HG03097 (cell line): ENCODE measurements around the gene GNG7.
"Not testable (repeated sequence)": the region's sequence is repeated elsewhere in the genome, so short reads cannot be mapped to it uniquely, and the experiment has no call there.

Experiments
- ATAC-seq: cut with Tn5 transposase; IDR thresholded peaks from one replicate; pipeline ENCODE4 v1.9.1; 2021; ENCODE audit not compliant: unreplicated experiment, low FRiP score

GNG7 gene

GRCh38 chr19:2543072-2543462 lies 159.4 kb downstream of the GNG7 start:
- not testable (repeated sequence) for ATAC-seq

DNA sequence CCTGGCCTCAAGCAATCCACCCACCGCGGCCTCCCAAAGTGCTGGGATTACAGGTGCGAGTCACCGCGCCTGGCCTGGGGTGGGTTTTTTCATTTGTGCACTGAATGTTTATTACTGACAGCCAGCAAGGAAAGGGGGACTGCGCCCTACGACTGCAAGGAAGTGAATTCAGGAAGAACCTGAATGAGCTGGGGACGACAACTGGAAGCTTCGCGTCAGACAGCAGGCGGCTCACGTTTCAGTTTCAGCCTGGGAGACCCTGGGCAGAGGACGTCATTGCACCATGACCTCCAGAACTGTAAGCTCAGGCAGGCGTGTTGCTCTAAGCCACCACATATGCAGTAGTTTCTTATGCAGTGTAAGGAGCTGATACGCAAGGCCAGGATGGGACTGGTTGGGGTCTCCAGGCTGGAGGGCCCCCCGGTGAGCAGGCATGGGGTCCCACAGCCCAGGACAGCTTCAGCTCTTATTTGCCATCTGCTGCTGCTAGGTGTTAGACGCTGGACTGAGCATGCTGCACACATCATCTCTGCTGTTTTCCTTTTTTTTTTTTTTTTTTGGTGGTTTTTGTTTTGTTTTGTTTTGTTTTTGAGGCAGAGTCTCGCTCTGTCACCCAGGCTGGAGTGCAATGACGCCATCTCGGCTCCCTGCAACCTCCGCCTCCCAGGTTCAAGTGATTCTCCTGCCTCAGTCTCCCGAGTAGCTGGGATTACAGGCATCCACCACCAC lies 160.0 kb downstream of the GNG7 start:
- no peak for ATAC-seq

DNA sequence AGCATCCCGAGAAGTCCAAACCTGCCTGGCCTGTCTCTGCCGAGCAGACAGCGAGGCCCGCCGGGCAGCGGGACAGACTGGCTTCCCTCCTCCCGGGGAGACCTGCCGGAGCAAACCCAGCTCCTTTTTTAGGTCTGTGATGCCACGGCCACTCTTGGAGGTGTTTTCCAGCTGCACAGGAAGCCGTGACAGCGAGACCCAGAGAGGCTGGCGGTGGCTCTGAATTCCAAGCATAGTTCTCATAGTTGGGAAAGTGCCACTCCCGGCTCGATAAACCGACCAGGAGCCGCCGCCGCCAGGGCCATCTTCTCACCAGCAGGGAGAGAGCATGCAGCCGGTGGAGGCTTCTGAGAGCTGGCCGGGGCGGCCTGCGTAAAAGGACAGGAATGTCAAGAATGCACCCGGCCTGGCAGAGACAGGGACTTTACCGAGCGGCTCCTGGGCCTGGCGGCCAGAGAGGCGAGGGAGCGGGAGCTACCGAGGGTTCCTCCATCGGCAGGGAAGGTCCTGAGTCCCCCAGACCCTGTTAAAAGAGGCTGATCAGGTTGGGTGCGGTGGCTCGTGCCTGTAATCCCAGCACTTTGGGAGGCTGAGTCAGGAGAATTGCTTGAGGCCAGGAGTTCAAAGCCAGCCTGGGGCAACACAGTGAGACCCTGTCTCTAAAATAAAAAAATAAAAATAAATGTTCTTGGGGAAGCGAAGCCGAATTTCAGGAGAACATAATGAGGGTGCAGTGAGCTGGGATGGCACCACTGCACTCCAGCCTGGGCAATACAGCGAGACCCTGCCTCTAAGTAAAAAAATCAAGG lies 161.6 kb downstream of the GNG7 start:
- ATAC-seq = no peak

GRCh38 chr19:2540251-2540645 lies 162.2 kb downstream of the GNG7 start:
- ATAC-seq = no peak

DNA sequence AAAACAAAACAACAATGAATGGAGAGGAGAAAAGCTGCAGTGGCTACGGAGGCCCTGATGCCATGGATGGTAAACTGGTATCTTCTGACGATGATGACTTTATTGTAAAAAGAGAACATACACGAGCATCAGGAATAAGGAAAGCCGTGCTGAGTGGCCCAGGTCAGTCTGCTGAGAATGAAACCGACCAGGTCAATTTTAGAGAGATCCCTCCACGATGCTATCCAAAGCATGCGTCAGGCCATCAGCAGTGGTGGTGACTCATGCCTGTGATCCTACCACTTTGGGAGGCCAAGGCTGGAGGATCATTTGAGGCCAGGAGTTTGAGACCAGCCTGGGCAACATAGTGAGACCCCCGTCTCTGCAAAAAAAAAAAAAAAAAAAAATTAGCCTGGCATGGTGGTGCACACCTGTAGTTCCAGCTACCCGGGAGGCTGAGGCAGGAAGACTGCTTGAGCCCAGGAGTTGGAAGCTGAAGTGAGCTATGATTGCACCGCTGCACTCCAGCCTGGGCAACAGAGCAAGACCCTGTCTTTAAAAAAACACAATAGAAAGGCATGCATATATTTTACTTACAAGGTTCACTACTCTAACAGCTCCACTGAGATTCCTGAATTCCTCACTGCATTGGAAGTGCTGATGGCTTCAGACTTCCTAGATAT lies 164.3 kb downstream of the GNG7 start:
- no peak for ATAC-seq

GRCh38 chr19:2537584-2537983 lies 164.9 kb downstream of the GNG7 start:
- ATAC-seq = not testable (repeated sequence)

DNA sequence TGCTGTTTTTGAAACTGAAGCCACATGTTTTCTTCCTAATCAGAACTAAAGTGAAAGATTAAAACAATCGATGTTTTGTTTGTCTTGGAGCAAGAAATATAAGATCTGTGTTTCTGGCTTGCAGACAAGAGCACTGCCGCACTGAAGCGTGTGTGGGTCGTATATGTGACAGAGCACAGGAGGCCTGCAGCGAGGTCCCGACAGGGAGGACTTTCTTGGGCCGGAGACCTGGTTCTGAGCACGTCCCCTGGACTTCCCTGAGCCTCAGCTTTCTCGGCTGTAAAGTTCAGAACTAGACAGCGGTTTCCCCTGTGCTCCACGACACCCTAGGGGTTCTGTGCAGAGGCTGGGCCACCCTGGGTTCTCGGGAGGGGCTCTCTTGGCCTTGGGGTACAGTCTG lies 166.0 kb downstream of the GNG7 start:
- no peak for ATAC-seq

DNA sequence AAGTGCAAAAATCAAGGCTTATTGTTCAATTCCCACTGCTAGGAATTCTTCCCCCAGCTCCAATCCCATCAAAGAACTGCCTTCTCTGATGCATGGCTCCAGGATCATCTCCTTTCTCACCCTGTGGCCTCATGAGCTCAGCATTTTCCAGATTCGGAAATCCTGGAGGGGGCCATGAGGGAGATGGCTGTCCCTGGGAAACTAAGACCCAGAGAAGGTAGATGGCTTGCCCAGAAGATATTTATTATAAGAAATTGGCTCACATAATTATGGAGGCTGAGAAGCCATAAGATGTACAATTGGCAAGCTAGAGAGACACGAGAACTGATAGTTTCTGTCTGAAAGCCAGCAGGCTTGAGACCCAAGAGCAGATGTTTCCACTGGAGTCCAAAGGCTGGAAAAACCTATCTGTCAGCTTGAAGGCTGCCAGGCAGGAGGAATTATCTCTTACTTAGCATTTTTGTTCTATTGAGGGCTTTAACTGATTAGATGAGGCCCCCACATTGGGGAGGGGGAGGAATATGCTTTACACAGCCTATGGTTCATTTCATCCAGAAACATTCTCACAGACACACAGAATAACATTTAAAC lies 168.0 kb downstream of the GNG7 start:
- no peak for ATAC-seq

DNA sequence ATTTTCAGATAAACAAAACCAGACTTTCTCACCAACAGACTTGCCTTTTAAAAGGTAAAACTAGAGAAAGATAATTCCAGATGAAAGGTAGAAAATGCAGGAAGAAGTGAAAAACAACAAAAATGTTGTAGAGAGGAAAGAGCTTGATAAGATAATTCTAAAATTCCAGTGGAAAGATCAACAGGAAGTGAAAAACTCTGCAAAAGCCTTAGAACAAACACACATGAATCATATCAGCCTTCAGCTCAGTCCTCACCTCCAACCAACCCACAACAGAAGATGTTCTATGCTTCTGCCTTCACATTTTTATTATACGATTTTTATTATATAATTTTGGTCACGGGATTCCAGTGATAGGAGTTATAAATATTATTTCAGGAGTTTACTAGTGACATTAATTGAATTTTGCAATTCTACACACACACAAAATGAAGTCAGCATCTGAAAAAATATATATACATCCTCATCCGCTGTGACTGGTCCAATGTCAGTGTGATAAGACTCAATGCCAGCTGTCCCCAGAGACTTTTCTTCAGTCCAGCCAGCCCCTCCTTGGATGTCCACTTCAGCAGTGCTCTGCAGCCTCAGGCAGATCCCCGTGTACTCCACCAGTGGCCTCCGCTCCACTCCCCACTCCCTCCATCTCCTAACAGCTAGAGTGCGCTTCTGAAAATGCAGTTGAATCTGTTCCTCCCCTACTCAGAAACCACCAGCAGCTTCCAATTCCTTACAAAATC lies 168.6 kb downstream of the GNG7 start:
- no peak for ATAC-seq

- ATAC-seq = no peak
Observed at GRCh38 chr19:2533072-2533425, 169.4 kb downstream of the GNG7 start.

DNA sequence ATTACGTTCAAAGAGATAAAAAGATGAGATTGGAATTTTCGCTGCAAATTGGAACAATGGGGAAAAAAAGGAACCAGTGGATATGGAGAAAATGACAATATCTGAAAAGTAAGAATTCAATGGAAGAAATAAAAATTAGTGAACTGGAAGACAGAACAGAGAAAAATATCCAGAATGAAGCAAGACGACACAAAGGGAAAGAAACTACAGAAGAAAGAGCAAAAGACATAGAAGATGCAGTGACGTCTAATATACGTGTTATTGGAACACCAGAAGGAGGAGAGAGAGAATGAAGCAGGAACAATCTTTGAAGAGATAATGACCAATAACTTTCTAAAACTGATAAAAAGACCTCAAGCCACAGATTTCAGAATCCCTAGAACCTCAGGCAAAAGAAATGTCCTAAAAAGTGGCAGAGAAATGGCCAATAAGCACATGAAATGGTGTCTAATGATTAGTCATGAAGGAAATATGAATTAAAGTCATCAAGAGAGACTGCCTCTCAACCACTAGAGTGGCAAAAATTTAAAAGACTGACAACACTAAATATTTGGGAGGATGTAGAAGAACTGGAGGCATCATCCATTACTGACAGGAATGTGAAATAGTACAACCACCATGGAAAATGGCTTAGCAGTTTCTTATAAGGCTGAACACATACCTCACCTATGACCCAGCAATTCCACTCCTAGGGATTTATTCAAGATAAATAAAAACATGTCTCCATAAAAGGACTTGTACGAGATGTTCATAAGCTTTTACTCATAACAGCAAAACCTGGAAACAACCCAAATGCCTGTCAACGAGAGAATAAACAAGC lies 170.0 kb downstream of the GNG7 start:
- ATAC-seq = no peak

GRCh38 chr19:2529942-2530341 lies 172.6 kb downstream of the GNG7 start:
- not testable (repeated sequence) for ATAC-seq

- no peak for ATAC-seq
Observed at GRCh38 chr19:2529473-2529918, 173.0 kb downstream of the GNG7 start.

DNA sequence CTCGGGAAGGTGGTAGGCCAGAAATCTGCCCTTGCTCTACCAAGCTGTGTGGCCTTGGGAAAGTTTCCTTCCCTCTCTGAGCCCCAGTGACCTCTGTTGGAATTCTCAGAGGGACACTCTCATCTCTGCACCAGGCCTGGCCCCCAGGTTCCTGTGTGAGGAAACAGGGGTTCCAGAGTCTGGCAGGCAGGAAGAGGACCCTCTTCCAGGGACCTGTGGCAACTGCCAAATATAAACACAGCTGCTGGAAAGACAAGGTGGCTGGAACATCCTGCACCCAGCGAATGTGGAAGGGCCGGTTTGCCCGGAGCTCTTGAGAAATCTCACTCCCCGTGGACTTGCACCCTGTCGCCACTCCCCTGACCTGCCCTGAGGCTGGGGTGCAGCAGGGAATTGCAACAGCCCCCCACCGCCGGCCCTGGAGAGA lies 173.8 kb downstream of the GNG7 start:
- no peak for ATAC-seq

DNA sequence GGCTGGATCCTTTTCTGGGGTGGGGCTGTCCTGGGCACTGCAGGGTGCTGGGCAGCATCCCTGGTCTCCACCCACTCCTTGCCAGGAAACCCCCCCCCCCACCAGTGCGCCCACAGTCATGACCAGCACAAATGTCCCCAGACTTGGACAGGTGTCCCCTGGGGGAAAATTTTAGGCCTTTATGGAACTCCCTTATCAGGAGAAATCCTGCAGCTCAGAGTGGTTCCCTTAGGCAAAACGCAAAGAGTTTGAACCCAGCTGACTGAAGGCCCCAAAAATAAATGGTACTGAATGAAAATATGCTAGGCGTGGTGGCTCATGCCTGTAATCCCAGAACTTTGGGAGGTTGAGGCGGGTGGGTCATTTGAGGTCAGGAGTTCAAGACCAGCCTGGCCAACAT lies 174.8 kb downstream of the GNG7 start:
- ATAC-seq = no peak

- ATAC-seq = no peak
Observed at GRCh38 chr19:2527171-2527570, 175.3 kb downstream of the GNG7 start.

- no peak for ATAC-seq
Observed at GRCh38 chr19:2524840-2525723, 177.4 kb downstream of the GNG7 start.

- no peak for ATAC-seq
Observed at GRCh38 chr19:2524361-2524839, 178.1 kb downstream of the GNG7 start.
